Cerebellar cortex (tissue), 1 donor: ENCODE data around the gene KPNA1.
"Not testable (repeated sequence)": the region's sequence is repeated elsewhere in the genome, so short reads cannot be mapped to it uniquely, and the experiment has no call there.

Source experiments
- DNase-seq: peaks from one replicate; pipeline ENCODE4 v3.0.0-alpha.2; 2015; ENCODE audit warnings: low spot score

Gene KPNA1

GRCh38 chr3:122475316-122475715 lies 39.4 kb downstream of the KPNA1 start:
- DNase-seq, result no peak

DNA sequence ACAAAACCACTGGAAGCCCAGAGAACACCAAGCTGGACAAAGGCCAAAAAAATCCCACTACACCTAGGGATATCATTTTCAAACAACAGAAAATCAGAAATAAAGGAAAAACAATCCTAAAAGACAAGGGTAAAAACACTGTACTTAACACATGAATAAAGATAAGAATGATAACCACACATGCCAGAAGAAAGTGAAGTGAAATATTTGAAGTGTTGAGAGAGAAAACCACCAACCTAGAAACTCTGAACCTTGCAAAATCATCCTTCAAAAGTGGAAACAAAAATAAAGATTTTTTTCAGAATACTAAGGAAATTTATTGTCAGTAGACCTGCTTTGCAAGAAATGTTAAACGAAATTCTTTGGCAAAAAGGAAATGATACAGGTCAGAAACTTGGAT lies 45.1 kb downstream of the KPNA1 start:
- no peak for DNase-seq

DNA sequence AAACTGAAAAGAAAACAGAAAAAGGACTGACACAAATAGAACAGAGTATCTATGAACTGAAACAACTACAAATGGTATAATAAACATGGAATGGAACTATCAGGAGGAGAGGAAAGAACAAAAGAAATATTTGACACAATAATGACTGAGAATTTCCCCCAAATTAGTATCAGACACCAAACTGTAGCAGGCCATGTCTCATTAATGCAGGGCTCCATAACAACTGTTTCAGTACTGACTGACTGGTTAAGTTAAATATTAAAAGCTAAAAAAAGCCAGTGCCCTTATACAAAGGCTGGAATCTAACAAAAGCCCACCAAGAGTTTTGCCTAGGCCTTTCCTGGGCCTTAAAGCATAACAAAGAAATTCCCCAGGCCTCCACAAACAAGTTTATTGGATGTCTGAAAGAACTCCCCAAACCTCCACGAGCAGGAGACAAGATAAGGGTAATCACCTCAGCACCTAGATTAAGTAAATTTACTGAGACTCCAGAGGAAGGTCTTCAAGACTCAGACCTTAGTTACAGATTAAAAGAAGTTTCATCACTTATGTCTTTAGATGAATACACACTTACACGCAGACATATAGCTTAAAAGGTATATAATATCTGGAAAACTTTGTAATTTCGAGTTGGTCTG lies 45.7 kb downstream of the KPNA1 start:
- no peak for DNase-seq

DNA sequence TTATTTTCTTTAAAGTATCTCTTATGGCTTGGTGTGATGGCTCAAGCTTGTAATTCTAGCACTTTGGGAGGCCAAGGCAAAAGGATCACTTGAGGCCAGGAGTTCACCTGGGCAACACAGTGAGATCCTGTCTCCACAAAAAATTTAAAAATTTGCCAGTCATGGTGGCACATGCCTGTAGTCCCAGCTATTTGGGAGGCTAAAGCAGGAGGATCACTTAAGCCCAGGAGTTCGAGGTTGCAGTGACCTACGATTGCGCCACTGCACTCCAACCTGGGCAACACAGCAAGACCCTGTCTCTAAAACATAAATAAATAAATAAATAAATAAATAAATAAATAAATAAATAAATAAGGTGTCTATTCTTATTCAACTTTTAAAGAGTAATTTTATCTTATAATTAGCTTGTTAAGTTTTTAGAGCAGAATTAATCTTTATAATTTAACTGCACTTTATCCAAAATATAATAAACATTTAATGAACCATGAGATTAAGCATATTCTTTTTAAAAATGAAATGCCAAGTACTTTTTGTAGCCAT lies 48.0 kb downstream of the KPNA1 start:
- no peak for DNase-seq

DNA sequence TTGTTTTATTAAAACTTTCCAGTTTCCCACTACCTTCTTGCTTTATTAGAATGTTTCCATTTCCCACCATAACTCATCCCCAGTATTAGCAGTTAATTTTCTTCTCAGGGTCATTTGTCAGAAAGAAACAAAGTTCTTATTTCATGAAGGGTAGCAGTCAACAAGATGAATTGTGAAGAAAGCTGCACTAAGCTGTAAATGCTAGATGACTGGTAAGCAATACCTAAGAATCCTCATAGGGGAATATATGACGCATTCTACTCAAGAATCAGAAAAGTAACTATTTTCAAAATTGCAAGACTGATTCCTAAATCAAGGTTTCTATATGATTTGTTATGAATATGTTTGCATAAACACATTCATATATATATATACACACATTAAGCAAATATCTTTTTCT lies 50.1 kb downstream of the KPNA1 start:
- no peak for DNase-seq

GRCh38 chr3:122462406-122462805 lies 52.3 kb downstream of the KPNA1 start:
- no peak for DNase-seq

GRCh38 chr3:122461806-122462205 lies 52.9 kb downstream of the KPNA1 start:
- DNase-seq, result no peak

- DNase-seq, result peak; percentile 51
These were observed 55.7 kb downstream of the KPNA1 start for GRCh38 chr3:122458992-122459391.

GRCh38 chr3:122457706-122458105 lies 57.0 kb downstream of the KPNA1 start:
- no peak for DNase-seq

- no peak for DNase-seq
These were observed 58.7 kb downstream of the KPNA1 start for GRCh38 chr3:122456074-122456473.

- DNase-seq, result no peak
These were observed 63.4 kb downstream of the KPNA1 start for GRCh38 chr3:122451371-122451770.

GRCh38 chr3:122448218-122448617 lies 66.5 kb downstream of the KPNA1 start:
- DNase-seq, result not testable (repeated sequence)

GRCh38 chr3:122444491-122444887 lies 70.2 kb downstream of the KPNA1 start:
- not testable (repeated sequence) for DNase-seq

DNA sequence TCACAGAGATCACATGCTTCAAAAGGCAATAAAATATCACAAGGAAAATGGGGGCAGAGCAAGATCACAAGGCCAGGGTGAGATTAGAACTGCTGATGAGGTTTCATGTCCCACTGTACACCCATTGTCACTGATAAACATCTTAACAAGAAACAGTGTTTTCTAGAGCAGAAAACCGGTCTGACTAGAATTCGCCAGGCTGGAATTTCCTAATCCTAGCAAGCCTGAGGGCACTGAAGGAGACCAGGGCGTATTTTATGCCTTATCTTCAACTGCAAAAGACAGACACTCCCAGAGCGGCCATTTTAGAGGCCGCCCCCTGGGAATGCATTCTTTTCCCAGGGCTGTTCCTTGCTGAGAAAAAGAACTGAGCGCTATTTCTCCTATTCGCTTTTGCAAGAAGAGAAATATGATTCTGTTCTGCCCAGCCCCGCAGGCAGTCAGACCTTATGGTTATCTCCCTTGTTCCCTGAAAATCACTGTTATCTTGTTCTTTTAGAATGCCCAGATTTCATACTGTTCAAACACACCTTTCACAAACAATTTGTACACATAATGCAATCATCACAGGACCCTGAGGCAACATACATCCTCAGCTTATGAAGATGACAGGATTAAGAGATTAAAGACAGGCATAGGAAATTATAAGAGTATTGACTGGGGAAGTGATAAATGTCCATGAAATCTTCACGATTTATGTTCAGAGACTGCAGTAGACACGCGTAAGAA lies 70.8 kb downstream of the KPNA1 start:
- DNase-seq, result not testable (repeated sequence)

DNA sequence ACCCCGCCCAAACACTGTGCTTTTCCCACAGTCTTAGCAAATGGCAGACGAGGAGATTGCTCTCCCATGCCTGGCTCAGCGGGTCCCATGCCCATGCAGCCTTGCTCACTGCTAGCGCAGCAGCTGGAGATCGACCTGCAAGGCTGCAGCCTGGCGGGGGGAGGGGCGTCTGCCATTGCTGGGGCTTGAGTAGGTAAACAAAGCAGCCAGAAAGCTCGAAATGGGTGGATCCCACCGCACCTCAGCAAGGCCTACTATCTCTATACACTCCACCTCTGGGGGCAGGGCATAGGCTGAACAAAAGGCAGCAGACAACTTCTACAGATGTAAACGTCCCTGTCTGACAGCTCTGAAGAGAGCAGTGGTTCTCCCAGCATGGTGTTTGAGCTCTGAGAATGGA lies 71.6 kb downstream of the KPNA1 start:
- no peak for DNase-seq

- DNase-seq, result no peak
These were observed 78.8 kb downstream of the KPNA1 start for GRCh38 chr3:122435950-122436349.

- no peak for DNase-seq
These were observed 84.4 kb downstream of the KPNA1 start for GRCh38 chr3:122430371-122430770.

- no peak for DNase-seq
These were observed 86.8 kb downstream of the KPNA1 start for GRCh38 chr3:122427857-122428471.

GRCh38 chr3:122421836-122422235 lies 92.9 kb downstream of the KPNA1 start:
- DNase-seq, result no peak

DNA sequence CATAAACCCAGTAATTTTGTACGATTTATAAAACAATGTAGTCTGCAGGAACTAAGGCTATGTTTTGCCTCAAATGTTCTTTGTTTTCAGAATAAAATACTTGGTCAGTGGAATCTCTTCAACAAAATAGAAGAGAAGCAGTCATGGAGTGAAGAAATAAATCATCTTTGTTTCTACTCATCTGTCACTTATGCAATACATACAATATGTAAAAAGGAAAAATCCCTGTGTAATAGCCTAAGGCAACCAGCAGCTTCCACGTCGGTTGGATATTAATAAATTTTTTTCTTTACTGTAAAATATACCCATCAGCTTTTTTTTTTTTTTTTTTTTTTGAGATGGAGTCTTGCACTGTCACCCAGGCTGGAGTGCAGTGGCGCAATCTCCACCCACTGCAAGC lies 93.6 kb downstream of the KPNA1 start:
- no peak for DNase-seq

- DNase-seq, result no peak
These were observed 97.8 kb downstream of the KPNA1 start for GRCh38 chr3:122416966-122417365.

DNA sequence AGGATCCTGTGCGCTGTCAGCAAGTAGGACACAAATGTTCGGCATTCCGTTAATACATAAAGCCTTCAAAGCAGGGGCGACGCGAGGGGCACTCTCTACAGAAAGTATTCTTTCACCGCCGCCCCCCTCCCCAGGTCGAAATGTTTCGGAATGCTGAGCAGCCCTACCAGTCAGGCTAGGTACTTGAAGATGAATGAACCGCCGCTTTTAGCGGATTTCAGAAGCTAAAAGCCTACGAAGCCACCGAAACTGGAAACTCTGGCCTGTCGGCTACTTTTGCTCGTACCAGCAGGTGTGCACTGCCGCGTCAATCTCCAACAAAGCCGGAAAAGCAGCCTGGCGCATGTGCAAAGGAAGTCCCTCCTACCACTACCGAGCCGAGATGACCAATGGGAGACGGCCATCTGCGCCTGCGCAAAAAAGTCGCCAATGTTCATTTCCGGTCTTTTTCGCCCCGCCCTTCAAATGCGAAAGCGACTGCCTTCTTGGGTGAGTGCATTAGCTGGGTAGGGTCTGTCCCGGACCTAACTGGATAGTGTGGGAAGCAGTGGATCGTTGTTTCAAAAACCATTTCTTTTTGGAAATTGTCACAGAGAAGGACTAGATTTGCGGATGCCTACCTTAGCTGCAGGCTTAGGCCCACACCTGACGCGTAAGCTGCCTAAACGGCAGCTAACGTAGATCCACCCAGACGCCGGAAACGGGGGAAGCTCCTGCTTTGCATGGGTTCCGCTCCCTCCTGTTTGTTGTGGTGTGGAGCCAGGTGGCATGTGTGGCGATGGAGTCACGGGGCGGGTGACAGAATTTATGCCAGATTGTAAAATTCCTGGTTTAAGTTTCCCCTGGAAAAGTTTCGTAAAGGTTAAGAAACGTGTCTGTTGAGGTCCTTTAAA lies 98.7 kb downstream of the KPNA1 start, which contains the start of gene WDR5B:
WDR5B (minus strand) TSS at position 301 of the 893 bp plus-strand sequence. CDS start 534 bp downstream, outside the sequence.
- DNase-seq, result peak; percentile 98
